ENCODE data around the gene AARS2. TPM values are rescaled to one million over a fixed set of nuclear protein-coding genes. Genes with fewer than 3 reads are reported as not detected.
A peak's percentile ranks its signal among the peaks of the same experiment; 100 is the strongest.

The AARS2 gene
- total and polyA plus RNA-seq, 7 donors, result 2.2 to 7.4 (median 4.4) TPM

- Histone ChIP-seq H3K36me3 (ENCODE audit: insufficient read depth in 1 of 2, low read depth in 1 of 2) (peaks cover 0 to 22% of the 10 kb centered on the region in 2 donors), H3K27ac (no peak overlapping the region), H3K9me3 (no peaks in the 10 kb centered on the region), H3K4me1 (peaks cover 10% of the 10 kb centered on the region), H3K27me3 (ENCODE audit: insufficient read depth in 3 of 3, low read length in 2 of 3) (peaks cover 0 to 39% (median 12%) of the 10 kb centered on the region in 3 donors), H3K4me3 (peak overlapping the region; percentile 70)
- peak; percentile 75 to 87 (median 80) for ATAC-seq
- peak; percentile 57 to 66 for DNase-seq
- intact Hi-C loops (cut with DNase I), result no loop called here
- 1% methylated on average over 68 to 86 of the region's 86 CpGs for WGBS, 3 donors
- TF ChIP-seq, protein P1, sequence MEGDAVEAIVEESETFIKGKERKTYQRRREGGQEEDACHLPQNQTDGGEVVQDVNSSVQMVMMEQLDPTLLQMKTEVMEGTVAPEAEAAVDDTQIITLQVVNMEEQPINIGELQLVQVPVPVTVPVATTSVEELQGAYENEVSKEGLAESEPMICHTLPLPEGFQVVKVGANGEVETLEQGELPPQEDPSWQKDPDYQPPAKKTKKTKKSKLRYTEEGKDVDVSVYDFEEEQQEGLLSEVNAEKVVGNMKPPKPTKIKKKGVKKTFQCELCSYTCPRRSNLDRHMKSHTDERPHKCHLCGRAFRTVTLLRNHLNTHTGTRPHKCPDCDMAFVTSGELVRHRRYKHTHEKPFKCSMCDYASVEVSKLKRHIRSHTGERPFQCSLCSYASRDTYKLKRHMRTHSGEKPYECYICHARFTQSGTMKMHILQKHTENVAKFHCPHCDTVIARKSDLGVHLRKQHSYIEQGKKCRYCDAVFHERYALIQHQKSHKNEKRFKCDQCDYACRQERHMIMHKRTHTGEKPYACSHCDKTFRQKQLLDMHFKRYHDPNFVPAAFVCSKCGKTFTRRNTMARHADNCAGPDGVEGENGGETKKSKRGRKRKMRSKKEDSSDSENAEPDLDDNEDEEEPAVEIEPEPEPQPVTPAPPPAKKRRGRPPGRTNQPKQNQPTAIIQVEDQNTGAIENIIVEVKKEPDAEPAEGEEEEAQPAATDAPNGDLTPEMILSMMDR (IDR thresholded peaks at IDR 0.05), result no peak
Measured at GRCh38 chr6:44297063-44298038, 15.8 kb downstream of the AARS2 start.

GRCh38 chr6:44294832-44295791, 18.0 kb downstream of the AARS2 start:
- H3K27ac ChIP-seq, result no peak overlapping the region

GRCh38 chr6:44292661-44293365, 20.3 kb downstream of the AARS2 start:
- no peaks in the 10 kb centered on the region for H3K36me3 ChIP-seq (ENCODE audit: insufficient read depth in 1 of 2, low read depth in 1 of 2)
- 78 to 82% (median 79%) methylated on average over 4 of the region's 4 CpGs for WGBS, 3 donors
- no peaks in the 10 kb centered on the region for H3K9me3 ChIP-seq
- no peak overlapping the region for H3K27ac ChIP-seq
- ATAC-seq, result no peak
- peaks cover 0 to 68% (median 11%) of the 10 kb centered on the region in 3 donors for H3K27me3 ChIP-seq (ENCODE audit: insufficient read depth in 3 of 3, low read length in 2 of 3)
- no peak overlapping the region for H3K4me3 ChIP-seq
- H3K4me1 ChIP-seq, result peaks cover 10% of the 10 kb centered on the region
- intact Hi-C loops (cut with DNase I), result no loop called here
- no peak for DNase-seq
- TF ChIP-seq, protein P1 (IDR thresholded peaks at IDR 0.05), result no peak

More at GRCh38 chr6:44294832-44295791, 18.0 kb downstream of the AARS2 start:
- H3K9me3 ChIP-seq, result no peaks in the 10 kb centered on the region
- peaks cover 0 to 55% (median 12%) of the 10 kb centered on the region in 3 donors for H3K27me3 ChIP-seq (ENCODE audit: insufficient read depth in 3 of 3, low read length in 2 of 3)
- 57 to 68% (median 60%) methylated on average over 7 of the region's 7 CpGs for WGBS, 3 donors
- H3K4me3 ChIP-seq, result no peak overlapping the region
- H3K4me1 ChIP-seq, result peaks cover 10% of the 10 kb centered on the region
- intact Hi-C loops (cut with DNase I), result no loop called here
- H3K36me3 ChIP-seq (ENCODE audit: insufficient read depth in 1 of 2, low read depth in 1 of 2), result peaks cover 0 to under 1% of the 10 kb centered on the region in 2 donors
- DNase-seq, result peak in 1 of 2 donors; percentile 39
- ATAC-seq, result peak in 1 of 4 donors; percentile 42
- TF ChIP-seq, protein P1 (IDR thresholded peaks at IDR 0.05), result no peak

DNA sequence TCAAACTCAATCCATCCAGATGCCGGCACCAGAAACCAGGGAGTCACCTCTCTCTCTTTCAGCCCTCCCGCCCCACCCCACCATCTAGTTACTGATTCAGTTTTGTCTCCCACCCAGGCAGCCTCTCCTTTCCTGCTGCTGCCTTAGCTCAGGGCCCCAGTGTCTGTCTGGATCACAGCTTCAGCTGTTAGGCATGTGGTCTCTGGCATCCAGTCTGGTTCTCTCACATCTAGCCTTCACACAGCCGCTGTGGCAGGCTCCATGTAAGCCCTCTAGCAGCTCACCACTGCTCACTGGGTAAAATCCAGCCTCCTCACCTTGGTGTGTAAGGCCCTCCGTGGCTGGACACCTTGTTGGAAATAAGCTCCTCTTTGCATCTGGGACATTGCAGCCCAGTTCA, 21.3 kb downstream of the AARS2 start:
- ATAC-seq (no peak), DNase-seq (peak in 1 of 2 donors; percentile 11)
- Histone ChIP-seq H3K27ac (no peak overlapping the region), H3K27me3 (ENCODE audit: insufficient read depth in 3 of 3, low read length in 2 of 3) (peaks cover 0 to 67% (median 9%) of the 10 kb centered on the region in 3 donors), H3K9me3 (no peaks in the 10 kb centered on the region), H3K4me3 (no peak overlapping the region), H3K4me1 (no peaks in the 10 kb centered on the region), H3K36me3 (ENCODE audit: insufficient read depth in 1 of 2, low read depth in 1 of 2) (no peaks in the 10 kb centered on the region)
- 63 to 74% (median 63%) methylated on average over 4 of the region's 4 CpGs for WGBS, 3 donors
- intact Hi-C loops (cut with DNase I), result no loop called here
- TF ChIP-seq, protein P1 (IDR thresholded peaks at IDR 0.05), result no peak
